ENCODE measurements around the gene NTMT2. TPM values are rescaled to one million over a fixed set of nuclear protein-coding genes. Genes with fewer than 3 reads are reported as not detected.

The NTMT2 gene
- total and polyA plus RNA-seq, 12 donors, result 0.29 to 3.2 (median 2.4) TPM

DNA sequence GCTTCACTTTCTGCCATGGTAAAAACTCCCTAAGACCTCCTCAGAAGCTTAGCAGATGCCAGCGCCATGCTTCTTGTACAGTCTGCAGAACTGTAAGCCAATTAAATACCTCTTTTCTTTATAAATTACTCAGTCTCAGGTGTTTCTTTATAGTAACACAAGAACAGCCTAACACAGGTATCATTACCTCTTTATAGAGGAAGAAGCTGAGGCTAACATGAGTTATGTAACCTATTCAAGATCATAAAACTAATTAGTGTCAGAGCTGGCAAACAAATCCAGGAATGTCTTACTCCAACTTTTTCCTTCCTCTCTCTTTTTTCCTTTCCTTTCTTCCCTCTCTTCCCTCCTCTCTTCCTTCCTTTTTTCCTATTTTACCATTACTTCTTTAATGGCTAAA lies 9.3 kb downstream of the NTMT2 start:
- no peak for ATAC-seq
- no peaks in the 10 kb centered on the region for H3K27me3 ChIP-seq
- 100% methylated on average over 1 of the region's 1 CpG for WGBS, 2 donors
- no peak for DNase-seq
- no peaks in the 10 kb centered on the region for H3K36me3 ChIP-seq
- TF ChIP-seq, protein P1, sequence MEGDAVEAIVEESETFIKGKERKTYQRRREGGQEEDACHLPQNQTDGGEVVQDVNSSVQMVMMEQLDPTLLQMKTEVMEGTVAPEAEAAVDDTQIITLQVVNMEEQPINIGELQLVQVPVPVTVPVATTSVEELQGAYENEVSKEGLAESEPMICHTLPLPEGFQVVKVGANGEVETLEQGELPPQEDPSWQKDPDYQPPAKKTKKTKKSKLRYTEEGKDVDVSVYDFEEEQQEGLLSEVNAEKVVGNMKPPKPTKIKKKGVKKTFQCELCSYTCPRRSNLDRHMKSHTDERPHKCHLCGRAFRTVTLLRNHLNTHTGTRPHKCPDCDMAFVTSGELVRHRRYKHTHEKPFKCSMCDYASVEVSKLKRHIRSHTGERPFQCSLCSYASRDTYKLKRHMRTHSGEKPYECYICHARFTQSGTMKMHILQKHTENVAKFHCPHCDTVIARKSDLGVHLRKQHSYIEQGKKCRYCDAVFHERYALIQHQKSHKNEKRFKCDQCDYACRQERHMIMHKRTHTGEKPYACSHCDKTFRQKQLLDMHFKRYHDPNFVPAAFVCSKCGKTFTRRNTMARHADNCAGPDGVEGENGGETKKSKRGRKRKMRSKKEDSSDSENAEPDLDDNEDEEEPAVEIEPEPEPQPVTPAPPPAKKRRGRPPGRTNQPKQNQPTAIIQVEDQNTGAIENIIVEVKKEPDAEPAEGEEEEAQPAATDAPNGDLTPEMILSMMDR (IDR thresholded peaks at IDR 0.05), result no peak
- peaks cover 0 to 32% (median 4%) of the 10 kb centered on the region in 11 donors for H3K9me3 ChIP-seq
- no peak overlapping the region for H3K4me3 ChIP-seq
- intact Hi-C loops (cut with DNase I), result no loop called here
- H3K4me1 ChIP-seq, result peaks cover 0 to 4% (median under 1%) of the 10 kb centered on the region in 9 donors
- H3K27ac ChIP-seq, result no peak overlapping the region

GRCh38 chr1:170156594-170156993 lies 10.8 kb downstream of the NTMT2 start:
- H3K36me3 ChIP-seq, result no peaks in the 10 kb centered on the region
- TF ChIP-seq, protein P1 (IDR thresholded peaks at IDR 0.05), result no peak
- ATAC-seq, result no peak
- no peak for DNase-seq
- intact Hi-C loops (cut with DNase I), result no loop called here
- peaks cover 0 to 32% (median 4%) of the 10 kb centered on the region in 11 donors for H3K9me3 ChIP-seq
- H3K27ac ChIP-seq, result no peak overlapping the region
- H3K4me1 ChIP-seq, result no peaks in the 10 kb centered on the region
- H3K4me3 ChIP-seq, result no peak overlapping the region
- WGBS, 2 donors, result 80 to 84% methylated on average over 2 of the region's 2 CpGs
- no peaks in the 10 kb centered on the region for H3K27me3 ChIP-seq

DNA sequence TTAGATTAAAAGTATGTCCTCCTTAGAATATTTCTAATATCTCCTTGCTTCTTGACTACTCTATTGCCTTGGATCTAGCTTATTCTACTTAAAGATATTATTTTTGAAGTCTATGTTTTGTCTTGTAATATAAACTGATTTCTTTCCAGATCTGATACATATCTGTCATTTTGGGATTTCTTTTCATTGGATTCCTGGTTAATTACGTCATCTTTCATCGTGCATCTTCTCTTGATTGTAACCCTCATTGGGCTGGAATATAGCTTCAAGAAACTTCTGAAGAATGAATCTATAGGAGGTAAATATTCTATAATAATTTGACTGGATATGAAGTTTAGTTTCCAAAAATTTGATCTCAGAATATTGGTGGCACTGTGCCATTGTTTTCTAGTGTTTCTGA lies 12.1 kb downstream of the NTMT2 start:
- Histone ChIP-seq H3K9me3 (peaks cover 0 to 30% (median 4%) of the 10 kb centered on the region in 11 donors), H3K4me1 (peaks cover 0 to 10% (median 7%) of the 10 kb centered on the region in 9 donors), H3K27me3 (no peaks in the 10 kb centered on the region), H3K36me3 (no peaks in the 10 kb centered on the region), H3K4me3 (no peak overlapping the region), H3K27ac (no peak overlapping the region)
- no peak for ATAC-seq
- intact Hi-C loops (cut with DNase I), result no loop called here
- no peak for DNase-seq
- TF ChIP-seq, protein P1 (IDR thresholded peaks at IDR 0.05), result no peak
- 73 to 89% methylated on average over 2 of the region's 2 CpGs for WGBS, 2 donors

DNA sequence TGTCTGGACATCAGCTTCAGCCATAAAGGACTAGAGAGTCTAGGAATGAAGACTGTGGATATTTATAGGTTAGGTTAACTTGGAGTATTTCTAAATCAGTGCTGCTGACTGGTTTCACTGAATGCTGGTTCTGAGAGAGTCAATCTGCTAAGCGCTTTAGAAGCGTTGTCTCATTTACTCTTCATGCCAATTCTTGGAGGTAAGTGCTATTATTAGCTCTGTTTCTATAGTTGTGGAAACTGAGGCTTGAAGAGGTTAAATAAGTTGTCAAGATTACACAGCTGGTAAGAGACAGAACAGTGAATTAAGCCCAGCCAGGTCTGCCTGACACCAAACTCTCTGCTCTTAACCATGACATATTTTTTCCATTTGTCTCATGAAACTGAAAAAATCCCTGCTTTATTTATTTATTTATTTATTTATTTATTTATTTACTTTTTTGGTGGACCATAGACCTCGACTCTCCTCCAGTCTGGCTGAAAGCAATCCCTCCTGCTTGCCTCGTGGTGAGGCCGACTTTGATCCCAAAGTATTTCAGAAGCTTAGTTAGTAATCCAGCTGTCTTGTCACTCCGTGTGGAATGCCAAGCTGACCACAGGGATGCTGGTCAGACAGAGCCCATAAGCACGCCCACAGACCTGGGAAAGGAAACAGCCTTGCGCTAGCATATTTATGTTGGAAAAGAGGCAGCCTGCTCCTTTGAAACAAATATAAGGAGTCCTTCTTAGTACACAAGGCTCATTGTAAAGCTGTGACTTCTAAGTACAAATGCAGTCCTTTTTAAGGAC lies 16.9 kb downstream of the NTMT2 start:
- Histone ChIP-seq H3K9me3 (peaks cover 0 to 13% (median 0%) of the 10 kb centered on the region in 11 donors), H3K36me3 (no peaks in the 10 kb centered on the region), H3K27ac (peak overlapping the region in 7 of 10 donors; percentile 41 to 84 (median 69)), H3K4me3 (peak overlapping the region in 2 of 10 donors; percentile 2 to 11), H3K4me1 (peaks cover 0 to 16% (median 12%) of the 10 kb centered on the region in 9 donors), H3K27me3 (no peaks in the 10 kb centered on the region)
- WGBS, 2 donors, result 31 to 33% methylated on average over 8 of the region's 8 CpGs
- TF ChIP-seq, protein P1 (IDR thresholded peaks at IDR 0.05), result no peak
- ATAC-seq, result peak; percentile 58 to 88 (median 82)
- intact Hi-C loops (cut with DNase I), result no loop called here
- peak in 1 of 2 donors; percentile 35 for DNase-seq

Measured in heart right ventricle (tissue), 16 donors.